NT2/D1 (cell line): Measurements from ENCODE around the gene SHISA6.

Experiments used
- SUZ12 ChIP-seq: IDR thresholded peaks from 2 replicates; pipeline ENCODE4 v1.6.1; 2011; ENCODE audit not compliant: insufficient read length, insufficient read depth; ENCODE audit errors: extremely low read depth
- ZNF274 ChIP-seq: IDR thresholded peaks from 2 replicates; pipeline ENCODE4 v1.6.1; 2011; ENCODE audit warnings: mild to moderate bottlenecking, low read depth, low read length

DNA sequence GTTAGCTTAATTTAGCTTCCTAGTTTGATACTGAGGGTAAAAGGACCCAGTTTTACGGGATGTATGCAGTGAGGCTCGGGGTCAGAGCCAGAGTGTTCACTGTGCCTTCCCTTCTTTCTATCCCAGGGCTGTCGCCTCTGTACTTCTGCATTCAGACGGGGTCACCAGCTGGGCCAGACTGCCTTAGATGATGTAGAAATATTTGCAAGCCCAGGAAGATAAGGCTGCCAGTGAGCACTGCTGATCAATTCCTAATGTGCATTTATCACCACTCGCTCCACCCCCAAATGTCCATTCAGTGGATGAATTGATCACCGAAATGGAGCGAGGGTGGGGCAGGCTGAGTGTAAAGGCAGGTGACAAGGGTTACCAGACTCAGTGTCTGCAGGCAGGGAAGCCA lies 9.1 kb downstream of the SHISA6 start:
- TF ChIP-seq ZNF274 (no peak), SUZ12 (no peak)
